Brain microvascular endothelial cell (primary cell): ENCODE measurements around the gene FUT7.

Experiments used
- DNase-seq: peaks from one replicate; pipeline ENCODE4 v3.0.0-alpha.2; 2020
- H3K27ac ChIP-seq: fragments of 250-450 bp; sonication (Bioruptor Pico); 2 replicates; pipeline ENCODE4 v1.5.1; 2020; ENCODE audit warnings: mild to moderate bottlenecking, moderate library complexity
- H3K27me3 ChIP-seq: fragments of 250-450 bp; sonication (Bioruptor Pico); replicated peaks from 2 replicates; pipeline ENCODE4 v1.5.1; 2020; ENCODE audit warnings: mild to moderate bottlenecking
- H3K36me3 ChIP-seq: fragments of 250-450 bp; sonication (Bioruptor Pico); replicated peaks from 2 replicates; pipeline ENCODE4 v1.5.1; 2020; ENCODE audit warnings: mild to moderate bottlenecking
- H3K4me3 ChIP-seq: 2 replicates; pipeline ENCODE4 v1.5.1; 2011; ENCODE audit warnings: low read depth, mild to moderate bottlenecking, control low read depth, low read length, moderate library complexity
- CTCF ChIP-seq: IDR thresholded peaks from 2 replicates; pipeline ENCODE4 v1.5.1; 2011; ENCODE audit warnings: low read depth, mild to moderate bottlenecking, moderate library complexity, low read length, control low read depth, inconsistent platforms; ENCODE audit errors: missing control alignments
- in situ Hi-C: cut with HindIII; loops from 2 replicates; pipeline ENCODE4 v1.10.0; 2017; ENCODE audit warnings: low sequenced_read_pairs, low pct_ligation_motif_present

Gene FUT7

DNA sequence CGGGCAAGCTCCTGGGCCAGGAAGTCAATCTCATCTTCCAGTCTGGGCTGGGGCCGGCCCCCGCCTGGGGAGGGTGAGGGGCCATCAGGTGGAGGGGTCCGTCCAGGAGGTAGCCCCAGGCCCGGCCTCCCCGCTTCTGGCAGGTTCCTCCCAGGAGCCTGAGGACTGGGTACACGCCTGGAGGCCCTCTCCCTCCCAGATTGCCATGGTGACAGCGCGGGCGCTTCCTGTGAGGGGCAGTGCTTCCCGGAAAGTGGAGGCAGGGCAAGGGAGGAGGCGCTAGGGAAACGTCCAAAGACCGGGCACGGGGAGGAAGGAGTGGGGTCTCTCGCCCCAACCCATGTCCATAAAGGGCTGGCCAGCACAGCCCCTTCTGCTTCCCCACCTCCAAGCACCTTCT is 9.2 kb upstream of the FUT7 start:
- Histone ChIP-seq H3K36me3 (peaks cover 15% of the 10 kb centered on the region), H3K27ac (no peak overlapping the region), H3K4me3 (no peak overlapping the region), H3K27me3 (no peaks in the 10 kb centered on the region)
- no peak for DNase-seq
- no peak for TF ChIP-seq CTCF
- in situ Hi-C loops: loop anchor here (25.0 kb wide), 2 partner anchors 104 to 229 kb away; partner anchors contain the start of genes C8G, FBXW5 and RABL6

DNA sequence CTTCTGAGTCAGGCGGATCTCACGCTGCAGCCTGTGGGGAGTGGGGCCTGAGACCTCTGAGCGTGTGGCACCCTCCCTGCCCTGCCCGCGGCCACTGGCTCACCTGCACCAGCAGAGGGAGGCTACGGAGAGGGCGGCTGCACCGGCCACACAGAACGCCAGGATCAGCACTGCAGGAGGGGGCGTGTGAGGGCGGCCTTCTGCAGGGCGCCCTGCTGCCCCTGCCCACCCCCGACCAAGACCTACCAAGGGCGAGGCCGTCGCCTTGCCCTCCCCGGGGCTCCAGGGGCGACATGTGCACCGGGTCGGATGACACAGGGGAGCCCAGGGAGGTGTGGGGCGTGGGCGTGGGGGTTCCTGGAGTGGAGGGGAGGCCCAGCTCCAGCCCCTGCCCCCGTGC is 8.7 kb upstream of the FUT7 start:
- in situ Hi-C loops: loop anchor here (25.0 kb wide), 2 partner anchors 103 to 228 kb away; partner anchors contain the start of genes C8G, FBXW5 and RABL6
- TF ChIP-seq CTCF: no peak
- H3K27me3 ChIP-seq: no peaks in the 10 kb centered on the region

DNA sequence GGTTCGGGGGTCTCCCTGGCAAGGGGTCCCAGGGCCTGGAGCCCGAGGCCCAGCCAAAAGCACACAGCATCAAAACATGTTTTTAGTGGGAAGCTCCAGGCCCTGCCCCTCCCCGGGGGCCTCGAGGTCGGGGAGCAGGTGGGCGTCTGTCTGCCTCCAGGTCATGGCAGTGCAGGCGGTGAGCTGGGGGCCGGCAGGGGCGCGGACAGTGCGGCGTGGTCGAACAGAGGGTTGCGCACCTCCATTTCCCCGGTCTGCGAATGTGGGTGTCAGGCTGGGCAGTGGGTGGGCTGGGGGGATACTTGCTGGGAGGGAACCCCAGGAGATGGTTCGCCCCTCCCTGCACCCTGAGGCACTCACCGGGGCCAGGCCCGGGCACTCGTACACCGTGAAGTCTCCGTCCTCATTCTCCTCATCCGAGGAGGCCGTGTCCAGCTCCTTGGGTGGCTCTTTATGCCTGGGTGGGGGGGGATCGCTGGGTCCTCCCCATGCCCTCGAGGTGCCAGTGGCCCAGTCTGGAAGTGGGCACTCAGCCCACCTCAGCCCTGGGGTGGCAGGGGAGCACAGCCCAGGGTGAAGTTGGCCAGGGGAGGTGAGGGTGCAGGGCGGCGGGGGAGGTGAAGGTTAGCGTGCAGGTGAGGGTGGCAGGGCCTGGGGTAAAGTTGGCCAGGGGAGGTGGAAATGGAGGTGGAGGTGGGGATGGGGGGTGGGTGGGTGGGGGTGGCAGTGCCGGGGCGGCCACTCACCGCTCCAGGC is 7.9 kb upstream of the FUT7 start:
- DNase-seq: no peak
- H3K27ac ChIP-seq: no peak overlapping the region
- no peak for TF ChIP-seq CTCF
- H3K36me3 ChIP-seq: peaks cover 15% of the 10 kb centered on the region
- in situ Hi-C loops: loop anchor here (25.0 kb wide), 2 partner anchors 102 to 227 kb away; partner anchors contain the start of genes C8G, FBXW5 and RABL6
- H3K27me3 ChIP-seq: no peaks in the 10 kb centered on the region
- H3K4me3 ChIP-seq: no peak overlapping the region

More for the DNA sequence above, 8.7 kb upstream of the FUT7 start:
- no peak for DNase-seq
- Histone ChIP-seq H3K27ac (no peak overlapping the region), H3K36me3 (peaks cover 15% of the 10 kb centered on the region), H3K4me3 (no peak overlapping the region)

DNA sequence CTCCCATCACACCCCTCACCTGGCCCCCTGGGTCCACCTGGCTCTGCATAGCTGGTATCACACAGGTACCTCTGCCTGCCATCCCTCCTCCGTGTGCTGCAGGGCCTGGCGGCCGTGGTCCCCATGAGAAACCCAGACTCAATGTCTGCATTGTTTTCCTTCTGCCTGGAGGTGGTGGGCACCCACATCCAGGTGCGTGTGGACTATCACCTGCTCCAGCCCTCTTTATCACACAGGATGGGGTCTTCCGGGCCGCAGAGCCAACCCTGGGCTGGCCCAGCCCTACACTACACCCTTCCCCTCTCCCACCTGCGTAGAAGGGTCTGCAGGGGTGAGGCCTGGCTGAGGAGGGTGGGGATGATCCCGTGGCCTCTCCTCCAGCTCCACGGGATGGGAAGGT is 7.0 kb upstream of the FUT7 start:
- TF ChIP-seq CTCF: no peak
- Histone ChIP-seq H3K27me3 (no peaks in the 10 kb centered on the region), H3K36me3 (peaks cover 15% of the 10 kb centered on the region), H3K4me3 (no peak overlapping the region), H3K27ac (no peak overlapping the region)
- in situ Hi-C loops: loop anchor here (25.0 kb wide), 2 partner anchors 102 to 227 kb away; partner anchors contain the start of genes C8G, FBXW5 and RABL6
- no peak for DNase-seq

DNA sequence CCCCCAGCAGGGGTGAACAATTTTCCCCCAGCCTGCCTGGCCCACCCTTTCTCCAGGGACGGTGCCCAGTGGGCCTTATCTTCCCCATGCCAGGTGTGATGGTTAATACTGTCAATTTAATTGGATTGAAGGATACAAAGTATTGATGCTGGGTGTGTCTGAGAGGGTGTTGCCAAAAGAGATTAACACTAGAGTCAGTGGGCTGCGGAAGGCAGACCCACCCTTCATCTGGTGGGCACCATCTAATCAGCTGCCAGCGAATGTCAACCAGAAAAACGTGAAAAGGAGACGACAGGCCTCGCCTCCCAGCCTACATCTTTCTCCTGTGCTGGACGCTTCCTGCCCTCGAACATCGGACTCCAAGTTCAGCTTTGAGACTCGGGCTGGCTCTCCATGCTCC is 5.6 kb upstream of the FUT7 start:
- TF ChIP-seq CTCF: no peak
- DNase-seq: no peak

More for the DNA sequence above, 5.6 kb upstream of the FUT7 start:
- H3K36me3 ChIP-seq: peaks cover 15% of the 10 kb centered on the region
- no peaks in the 10 kb centered on the region for H3K27me3 ChIP-seq
- H3K27ac ChIP-seq: no peak overlapping the region
- in situ Hi-C loops: loop anchor here (25.0 kb wide), 2 partner anchors 100 to 225 kb away; partner anchors contain the start of genes C8G, FBXW5 and RABL6
- H3K4me3 ChIP-seq: no peak overlapping the region
